Spleen (tissue), 11 donors: ENCODE results near the gene ZNF512B. TPM values are rescaled to one million over a fixed set of nuclear protein-coding genes. Genes with fewer than 3 reads are reported as not detected.

Experiments used
- DNase-seq: peaks from one replicate; pipeline ENCODE4 v3.0.0-alpha.2; 2020
- H3K27ac ChIP-seq, 8 donors: fragments of 200-600 bp; sonication (generic) in 7 of 8; 1 replicate in 4 of 8; 2 replicates in 4 of 8; pipeline versions ENCODE4 v1.5.0 to v1.8.0; 2016 to 2021; ENCODE audit warnings: inconsistent platforms in 4 of 8, mild to moderate bottlenecking in 4 of 8, moderate library complexity in 1 of 8
- H3K27me3 ChIP-seq, 7 donors: fragments of 200-600 bp; sonication (generic) in 6 of 7; replicated peaks in 1 of 7; 1 replicate in 4 of 7; 2 replicates in 3 of 7; pipeline versions ENCODE4 v1.5.0 to v1.8.0; 2016 to 2021; ENCODE audit warnings: inconsistent platforms in 3 of 7, mild to moderate bottlenecking in 1 of 7
- H3K36me3 ChIP-seq, 6 donors: fragments of 200-600 bp; sonication (generic) in 5 of 6; 1 replicate in 4 of 6; 2 replicates in 2 of 6; pipeline versions ENCODE4 v1.5.0 to v1.8.0; 2016 to 2021; ENCODE audit warnings: inconsistent platforms in 2 of 6
- H3K4me1 ChIP-seq, 6 donors: fragments of 200-600 bp; sonication (generic) in 5 of 6; 1 replicate in 3 of 6; 2 replicates in 3 of 6; pipeline versions ENCODE4 v1.5.0 to v1.8.0; 2016 to 2021; ENCODE audit warnings: inconsistent platforms in 3 of 6
- H3K4me3 ChIP-seq, 8 donors: fragments of 200-600 bp; sonication (generic) in 7 of 8; 1 replicate in 4 of 8; 2 replicates in 4 of 8; pipeline versions ENCODE4 v1.5.0 to v1.8.0; 2016 to 2021; ENCODE audit warnings: inconsistent platforms in 4 of 8, mild to moderate bottlenecking in 4 of 8, moderate library complexity in 2 of 8
- H3K9me3 ChIP-seq, 8 donors: fragments of 200-600 bp; sonication (generic) in 7 of 8; 1 replicate in 4 of 8; 2 replicates in 4 of 8; pipeline versions ENCODE4 v1.5.0 to v1.8.0; 2016 to 2021; ENCODE audit warnings: inconsistent platforms in 4 of 8
- CTCF ChIP-seq, 11 experiments: fragments of 200-600 bp in 7 of 11; fragments of 450-650 bp in 4 of 11; sonication (generic) in 4 of 11; IDR thresholded peaks in 8 of 11; conservative IDR thresholded peaks in 3 of 11; 1 replicate in 7 of 11; 2 replicates in 4 of 11; pipeline versions ENCODE4 v1.4.0 to v1.8.0; 2016 to 2021; ENCODE audit warnings: antibody characterized with exemption in 11 of 11, inconsistent platforms in 4 of 11, mild to moderate bottlenecking in 1 of 11
- POLR2A ChIP-seq, 3 donors: fragments of 450-650 bp; IDR thresholded peaks; one replicate each; pipeline ENCODE4 v1.5.1; 2017; ENCODE audit warnings: antibody characterized with exemption in 3 of 3, mild to moderate bottlenecking in 1 of 3
- POLR2AphosphoS5 ChIP-seq, 3 donors: sonication (generic); formaldehyde crosslinking; IDR thresholded peaks; one replicate each; pipeline ENCODE4 v1.5.1; 2017; ENCODE audit warnings: antibody characterized with exemption in 3 of 3
- WGBS, 5 donors: extraction: QIAGEN DNeasy Blood & Tissue Kit in 3 of 5; methylation state at CpG; one replicate each; pipeline versions ENCODE4 v1.1.5 to v1.1.7; 2013 to 2018; 5-methylcytosine and 5-hydroxymethylcytosine counted together
- intact Hi-C: fragments of 100-400 bp; cut with DNase I; formaldehyde crosslinking; loops from one replicate; pipeline ENCODE4 v1.15.0; 2023; ENCODE audit warnings: low total_unique reads
- polyA plus RNA-seq, 3 donors: library from polyadenylated mRNA; stranded (reverse); fragments of 200-250 nt; gene quantifications; one replicate each; pipeline ENCODE4 v1.2.1, GENCODE V29; 2013
- total RNA-seq, 7 donors: library from RNA; depleted of rRNA in 3 of 7; stranded (reverse); fragments of >200 nt in 3 of 7; fragmentation: NEBNext Ultra II Directional in 4 of 7; extraction: Animal tissue kit (Norgen Biotek cat#: 25700) in 4 of 7; gene quantifications; one replicate each; pipeline versions ENCODE4 v1.1.0 to v1.2.1, GENCODE V29; 2016 to 2021
- donor health status: healthy with polysubstance abuse.
- donor health status: DM: no; HTN: no; CAD: no; lungs with moderate emphysema.
- donor health status: DM: no; HTN: no; CAD: no.
- donor health status: Bipolar disorder and iron deficiency.
- donor health status: healthy.
- donor health status: DM: no; HTN: no; CAD: no.
- donor health status: DM: yes; HTN: yes; CAD: no.

ZNF512B gene
- total and polyA plus RNA-seq, 10 donors, result 3.4 to 21.8 (median 12.4) TPM

GRCh38 chr20:63942250-63942951 lies 27.3 kb downstream of the ZNF512B start:
- peaks cover 1 to 86% (median 48%) of the 10 kb centered on the region in 6 donors for H3K4me1 ChIP-seq
- H3K4me3 ChIP-seq, result peak overlapping the region in 1 of 8 donors; percentile 3
- peak; percentile 90 for DNase-seq
- H3K27ac ChIP-seq, result peak overlapping the region; percentile 57 to 92 (median 82)
- intact Hi-C loops, result no loop called here
- no peaks in the 10 kb centered on the region for H3K27me3 ChIP-seq
- 37 to 51% (median 44%) methylated on average over 28 to 30 of the region's 30 CpGs for WGBS, 5 donors
- H3K36me3 ChIP-seq, result peaks cover 0 to 87% (median 70%) of the 10 kb centered on the region in 6 donors
- TF ChIP-seq CTCF (IDR thresholded peaks at IDR 0.05 in 8 of 11, conservative IDR thresholded peaks at IDR 0.05 in 3 of 11), result no peak
- peak; percentile 46 to 62 (median 49) for TF ChIP-seq POLR2AphosphoS5 (IDR thresholded peaks at IDR 0.05)
- no peak for TF ChIP-seq POLR2A (IDR thresholded peaks at IDR 0.05)
- no peaks in the 10 kb centered on the region for H3K9me3 ChIP-seq

GRCh38 chr20:63941282-63942081 lies 28.2 kb downstream of the ZNF512B start:
- Histone ChIP-seq H3K4me3 (peak overlapping the region in 2 of 8 donors; percentile 19 to 41), H3K27ac (peak overlapping the region; percentile 42 to 92 (median 83)), H3K9me3 (no peaks in the 10 kb centered on the region), H3K27me3 (no peaks in the 10 kb centered on the region), H3K36me3 (peaks cover 0 to 93% (median 71%) of the 10 kb centered on the region in 6 donors), H3K4me1 (peaks cover 0 to 77% (median 39%) of the 10 kb centered on the region in 6 donors)
- 42 to 50% (median 45%) methylated on average over 32 to 37 of the region's 39 CpGs for WGBS, 5 donors
- peak; percentile 93 for DNase-seq
- intact Hi-C loops, result no loop called here
- no peak for TF ChIP-seq POLR2A (IDR thresholded peaks at IDR 0.05)
- TF ChIP-seq CTCF (IDR thresholded peaks at IDR 0.05 in 8 of 11, conservative IDR thresholded peaks at IDR 0.05 in 3 of 11), result peak in 1 of 11 experiments; percentile 16
- TF ChIP-seq POLR2AphosphoS5 (IDR thresholded peaks at IDR 0.05), result peak; percentile 16 to 77 (median 64)

- peak overlapping the region; percentile 42 to 92 (median 83) for H3K27ac ChIP-seq
- no peak overlapping the region for H3K4me3 ChIP-seq
- intact Hi-C loops, result no loop called here
- H3K4me1 ChIP-seq, result peaks cover 0 to 69% (median 32%) of the 10 kb centered on the region in 6 donors
- H3K9me3 ChIP-seq, result no peaks in the 10 kb centered on the region
- 94 to 97% (median 96%) methylated on average over 30 to 58 of the region's 58 CpGs for WGBS, 5 donors
- TF ChIP-seq CTCF (IDR thresholded peaks at IDR 0.05 in 8 of 11, conservative IDR thresholded peaks at IDR 0.05 in 3 of 11), result no peak
- TF ChIP-seq POLR2A (IDR thresholded peaks at IDR 0.05), result no peak
- TF ChIP-seq POLR2AphosphoS5 (IDR thresholded peaks at IDR 0.05), result peak in 2 of 3 donors; percentile 25 to 65
- DNase-seq, result peak; percentile 86
- H3K36me3 ChIP-seq, result peaks cover 0 to 93% (median 69%) of the 10 kb centered on the region in 6 donors
- H3K27me3 ChIP-seq, result no peaks in the 10 kb centered on the region
Measured at GRCh38 chr20:63940472-63941266, 29.1 kb downstream of the ZNF512B start.
